HG03565 (cell line): ENCODE data around the gene SNW1.
A peak's percentile ranks its signal among the peaks of the same experiment; 100 is the strongest.
"Not testable (repeated sequence)": the region's sequence is repeated elsewhere in the genome, so short reads cannot be mapped to it uniquely, and the experiment has no call there.

Experiments used
- ATAC-seq: cut with Tn5 transposase; IDR thresholded peaks from one replicate; pipeline ENCODE4 v1.9.1; 2021; ENCODE audit warnings: mild to moderate bottlenecking, moderate library complexity; ENCODE audit not compliant: unreplicated experiment

The SNW1 gene

DNA sequence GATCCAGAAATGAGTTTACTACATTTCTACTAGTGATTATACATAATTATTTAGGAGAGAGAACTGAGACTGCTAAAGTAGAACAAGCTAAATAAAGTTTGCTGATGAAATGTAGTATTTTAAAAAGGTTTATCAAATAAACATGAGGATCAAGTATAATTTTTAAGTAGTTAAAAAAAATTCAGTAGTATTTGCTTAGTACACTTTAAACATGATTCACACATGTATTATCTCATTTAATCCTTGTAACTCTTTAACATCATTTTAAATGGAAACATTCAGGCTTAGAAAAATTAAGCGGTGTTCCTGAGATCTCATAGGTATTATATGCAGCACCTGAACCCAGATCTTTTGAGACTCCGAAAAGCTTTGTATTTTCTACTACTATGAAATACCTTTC is 8.7 kb downstream of the SNW1 start:
- ATAC-seq, result no peak

DNA sequence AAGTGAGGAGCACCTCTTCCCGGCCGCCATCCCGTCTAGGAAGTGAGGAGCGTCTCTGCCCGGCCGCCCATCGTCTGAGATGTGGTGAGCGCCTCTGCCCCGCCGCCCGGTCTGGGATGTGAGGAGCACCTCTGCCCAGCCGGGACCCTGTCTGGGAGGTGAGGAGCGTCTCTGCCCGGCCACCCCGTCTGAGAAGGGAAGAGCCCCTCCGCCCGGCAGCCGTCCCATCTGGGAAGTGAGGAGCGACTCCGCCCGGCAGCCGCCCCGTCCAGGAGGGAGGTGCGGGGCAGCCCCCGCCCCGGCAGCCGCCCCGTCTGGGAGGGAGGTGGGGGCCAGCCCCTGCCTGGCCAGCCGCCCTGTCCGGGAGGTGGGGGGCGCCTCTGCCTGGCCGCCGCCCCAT is 13.5 kb downstream of the SNW1 start:
- ATAC-seq, result not testable (repeated sequence)

DNA sequence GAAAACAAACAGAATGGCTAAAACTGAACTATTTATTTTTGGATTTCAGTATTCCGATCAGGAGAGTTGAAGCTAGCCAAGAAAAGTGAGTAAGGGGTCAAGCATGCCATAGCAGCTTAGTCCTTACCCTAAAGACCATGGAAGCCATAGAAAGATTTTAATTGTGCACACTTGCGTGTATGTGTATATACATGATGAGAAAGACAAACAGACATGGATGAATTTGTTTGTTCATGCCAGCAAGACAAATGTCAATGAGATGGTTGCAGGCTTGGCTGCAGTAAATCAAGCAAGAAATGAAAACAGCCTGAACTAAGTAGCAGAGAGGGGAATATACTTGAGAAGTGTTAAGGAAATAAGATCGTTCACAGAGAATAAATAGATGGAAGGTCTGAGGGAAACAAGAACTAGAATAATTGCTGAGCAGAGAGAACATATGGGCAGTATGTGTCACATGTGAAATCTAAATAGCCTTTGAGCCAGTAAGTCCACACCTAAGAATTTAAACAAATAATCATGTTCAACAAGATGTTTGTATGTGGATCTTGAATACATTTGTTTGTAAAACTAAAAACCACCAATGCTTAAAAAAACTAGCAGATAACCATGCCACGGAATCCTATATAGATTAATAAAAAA is 14.8 kb downstream of the SNW1 start:
- no peak for ATAC-seq

DNA sequence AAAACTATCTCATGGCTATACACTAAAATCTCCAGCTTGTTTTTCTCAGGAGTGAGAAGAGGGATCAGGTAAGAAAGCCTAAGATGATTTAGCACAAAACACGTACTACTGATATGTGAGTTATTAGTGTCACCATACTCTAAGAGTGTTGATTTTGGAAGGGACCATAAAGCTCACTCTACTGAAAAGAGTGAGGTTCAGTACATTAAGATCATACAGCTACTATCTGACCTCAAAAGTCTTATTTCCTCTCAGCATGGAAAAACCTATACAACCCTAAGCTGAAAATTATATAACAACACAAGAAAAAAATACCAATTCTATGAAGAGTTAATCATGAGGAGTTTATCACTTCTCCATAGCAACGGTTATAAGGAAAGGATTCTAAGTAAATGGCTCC is 19.5 kb downstream of the SNW1 start:
- no peak for ATAC-seq

DNA sequence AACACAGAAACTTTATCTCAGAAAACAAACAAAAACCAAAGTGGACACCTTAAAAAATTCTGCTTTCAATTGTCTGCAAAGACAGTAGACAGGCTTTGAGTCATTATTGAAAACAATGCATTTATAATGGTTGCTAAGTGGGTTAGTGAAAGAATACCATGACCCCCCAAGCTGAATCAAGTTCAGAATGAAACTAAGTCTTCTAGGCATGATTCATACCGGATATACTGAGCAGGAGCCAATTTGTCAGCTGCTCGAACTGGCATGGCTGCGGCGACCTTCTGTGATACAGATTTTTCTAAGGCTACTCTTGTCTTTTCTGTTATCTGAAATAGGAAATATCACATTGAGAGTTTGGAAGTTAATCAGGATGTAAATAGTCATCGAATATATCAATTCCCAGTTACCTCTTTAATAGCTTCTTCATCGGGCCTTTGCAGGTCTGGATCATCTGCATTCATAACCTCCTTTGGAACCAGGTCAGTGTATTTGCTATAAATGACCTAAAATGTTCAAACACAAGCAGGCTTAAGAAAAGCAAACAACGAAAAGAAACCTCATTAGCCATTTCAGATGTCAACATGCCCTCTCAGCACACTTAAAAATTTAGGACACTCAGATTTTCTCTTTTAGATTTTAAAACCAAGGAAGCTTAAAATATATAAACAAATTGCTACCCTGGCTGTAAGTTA is 22.3 kb downstream of the SNW1 start:
- peak; percentile 89 for ATAC-seq

DNA sequence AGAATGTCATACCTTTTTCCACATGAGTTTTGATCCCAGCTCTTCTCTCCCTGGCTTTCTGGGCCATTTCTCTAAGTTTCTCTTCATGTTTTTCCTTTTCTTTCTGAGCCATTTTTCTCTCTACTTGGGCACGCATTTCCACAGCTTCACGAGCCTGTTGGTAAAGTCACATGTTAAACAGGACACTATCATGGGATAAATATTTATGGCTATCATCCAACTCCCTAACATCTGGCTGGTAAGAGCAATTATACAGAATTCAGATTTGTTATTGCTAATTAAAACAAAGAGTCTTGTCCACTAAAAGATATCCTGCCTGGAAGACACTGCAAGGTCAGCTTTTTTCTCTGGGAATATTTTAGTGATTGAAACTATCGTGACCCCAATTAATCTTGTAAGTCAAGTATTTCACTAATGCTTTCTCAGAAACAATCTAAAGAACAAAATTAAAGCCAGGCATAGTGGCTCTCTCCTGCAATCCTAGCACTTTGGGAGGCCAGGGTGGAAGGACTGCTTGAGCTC is 29.9 kb downstream of the SNW1 start:
- no peak for ATAC-seq

DNA sequence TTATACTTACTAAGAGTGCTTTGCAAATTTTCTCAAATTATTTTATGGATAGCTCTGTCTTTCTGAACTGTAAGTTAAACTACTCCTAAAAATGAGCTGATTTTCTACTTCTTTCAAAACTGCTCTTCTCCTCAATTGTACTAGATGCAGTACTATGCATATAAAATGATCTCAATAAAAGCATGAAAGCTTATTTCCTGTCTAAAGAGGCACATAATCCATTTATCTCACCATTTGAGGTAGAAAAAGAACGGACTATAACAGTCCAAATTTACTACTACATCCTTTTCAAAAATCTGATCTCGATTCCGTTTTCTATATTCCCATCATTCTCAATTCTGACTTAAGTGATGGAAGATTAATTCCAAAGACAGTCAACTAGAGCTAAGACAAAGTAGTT is 38.7 kb downstream of the SNW1 start:
- no peak for ATAC-seq

DNA sequence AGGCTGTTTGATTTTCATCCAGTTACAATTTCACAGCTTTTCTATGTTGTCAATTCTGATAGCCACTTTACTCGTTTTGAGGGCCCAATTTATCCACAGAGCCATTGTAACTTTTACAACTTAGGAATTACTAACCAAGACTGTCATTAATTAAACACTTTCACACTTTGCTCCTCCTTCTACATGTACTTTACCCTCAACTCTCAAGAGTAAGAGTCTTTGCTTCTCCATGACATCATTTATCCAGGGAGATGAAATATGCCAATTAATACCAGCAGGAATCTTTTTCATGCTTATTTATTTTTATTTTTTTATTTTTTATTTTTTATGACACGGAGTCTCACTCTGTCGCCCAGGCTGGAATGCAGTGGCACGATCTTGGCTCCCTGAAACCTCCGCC is 39.5 kb downstream of the SNW1 start:
- ATAC-seq, result no peak

DNA sequence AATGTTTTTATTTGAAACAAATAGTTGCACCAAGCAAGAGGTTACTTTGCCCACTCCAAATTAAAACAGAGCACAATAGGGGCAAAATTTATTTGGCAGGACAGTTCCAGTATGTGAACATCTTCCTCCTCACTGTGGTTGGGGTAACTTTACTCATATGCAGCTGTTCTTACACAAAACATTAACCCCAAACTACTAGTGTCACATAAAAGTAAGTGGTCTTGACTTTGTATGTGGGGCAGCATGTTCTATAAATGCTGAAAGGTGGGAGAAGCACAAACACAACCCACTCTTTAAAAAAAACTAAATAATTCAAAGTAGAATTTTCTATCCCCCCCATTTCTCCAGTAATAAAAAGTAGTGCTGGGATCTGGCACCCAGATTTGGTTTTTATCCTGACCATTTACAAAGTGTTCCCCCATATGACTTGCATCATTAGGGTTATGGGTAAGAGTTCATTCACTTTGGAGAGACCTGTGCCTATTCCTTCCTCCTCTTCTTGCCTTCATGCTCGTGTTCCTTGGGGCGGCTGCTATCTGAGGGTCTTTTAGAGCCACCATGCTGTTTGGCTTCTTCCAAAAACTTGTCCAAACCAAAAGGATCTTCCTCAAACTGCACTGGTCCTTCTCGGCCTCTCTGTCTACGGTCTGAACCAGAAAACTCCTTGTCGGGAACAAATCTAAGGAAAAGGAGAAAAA is 43.2 kb downstream of the SNW1 start:
- ATAC-seq, result no peak

DNA sequence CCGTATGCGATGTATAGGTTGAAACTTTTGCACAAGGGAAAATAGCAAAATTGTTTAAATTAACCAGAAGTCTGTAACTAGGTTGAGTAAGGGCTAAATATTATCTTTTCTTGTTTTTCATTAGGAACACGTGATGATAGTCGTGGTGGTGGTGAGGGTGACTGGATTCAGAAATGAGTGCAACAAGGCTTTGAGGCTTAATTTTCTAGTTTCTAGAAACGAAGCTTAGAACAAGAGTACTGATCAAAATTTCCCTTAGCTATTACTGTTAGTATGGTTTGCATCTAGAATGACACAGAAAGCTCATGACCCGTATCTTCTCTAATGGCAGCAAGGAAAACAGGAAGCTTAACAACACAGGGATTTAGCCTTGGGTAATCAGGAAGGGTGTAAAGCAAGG is 46.0 kb downstream of the SNW1 start:
- ATAC-seq, result no peak

DNA sequence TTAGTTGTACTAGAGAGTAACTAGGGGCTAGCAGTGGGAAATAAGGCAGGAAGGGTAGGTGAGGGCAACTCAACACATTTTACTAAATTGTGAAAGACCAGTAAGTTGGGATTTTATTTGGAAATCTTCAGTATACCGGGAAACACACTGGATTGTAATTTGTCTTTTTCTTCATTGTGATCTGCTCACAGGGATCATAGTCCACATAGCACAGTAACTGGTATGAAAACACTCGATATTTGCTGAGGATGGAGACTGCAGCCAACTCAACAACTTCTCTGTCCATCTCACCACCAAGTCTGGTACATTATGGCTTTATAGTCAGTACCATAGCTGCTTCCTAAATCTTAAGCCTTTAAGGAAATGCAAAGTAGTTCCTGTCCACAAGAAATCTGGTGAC is 50.6 kb downstream of the SNW1 start:
- no peak for ATAC-seq

DNA sequence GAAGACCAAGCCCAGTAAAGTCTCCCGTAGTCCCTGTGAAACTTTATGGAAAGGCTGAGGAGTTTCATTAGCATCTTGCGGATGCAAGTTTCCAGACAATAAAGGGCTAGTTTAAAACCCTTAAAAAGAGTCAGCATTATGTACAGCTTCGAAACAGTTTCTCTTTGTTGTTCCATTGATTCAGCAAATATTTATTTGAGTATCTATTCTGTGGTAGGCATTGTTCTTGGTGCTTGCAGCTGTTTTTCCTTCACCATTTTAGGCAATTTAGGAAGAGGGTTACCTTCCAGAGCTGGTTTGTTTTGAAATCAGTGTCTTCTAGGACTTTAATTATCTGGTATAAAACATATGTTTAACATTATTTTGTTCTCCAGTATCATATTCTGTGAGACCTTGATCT is 51.5 kb downstream of the SNW1 start:
- ATAC-seq, result no peak

DNA sequence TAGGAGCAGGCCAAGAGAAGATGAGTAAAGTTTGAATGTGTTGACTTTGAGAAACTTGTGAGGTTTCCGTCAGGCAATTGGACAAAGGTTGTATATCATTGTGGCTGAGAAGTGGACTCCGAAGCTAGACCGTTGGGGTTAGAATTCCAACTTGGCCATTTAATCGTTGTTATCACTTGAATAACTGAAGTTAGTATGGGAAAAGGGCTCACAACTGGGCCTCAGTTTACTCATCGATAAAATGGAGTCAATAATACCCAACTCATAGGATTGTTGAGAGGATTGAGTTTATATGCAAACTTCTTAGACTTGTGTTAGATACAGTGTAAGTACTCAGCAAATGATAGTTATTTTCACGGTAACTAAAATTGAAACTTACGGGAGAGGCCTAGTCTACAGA is 52.2 kb downstream of the SNW1 start:
- ATAC-seq, result no peak

DNA sequence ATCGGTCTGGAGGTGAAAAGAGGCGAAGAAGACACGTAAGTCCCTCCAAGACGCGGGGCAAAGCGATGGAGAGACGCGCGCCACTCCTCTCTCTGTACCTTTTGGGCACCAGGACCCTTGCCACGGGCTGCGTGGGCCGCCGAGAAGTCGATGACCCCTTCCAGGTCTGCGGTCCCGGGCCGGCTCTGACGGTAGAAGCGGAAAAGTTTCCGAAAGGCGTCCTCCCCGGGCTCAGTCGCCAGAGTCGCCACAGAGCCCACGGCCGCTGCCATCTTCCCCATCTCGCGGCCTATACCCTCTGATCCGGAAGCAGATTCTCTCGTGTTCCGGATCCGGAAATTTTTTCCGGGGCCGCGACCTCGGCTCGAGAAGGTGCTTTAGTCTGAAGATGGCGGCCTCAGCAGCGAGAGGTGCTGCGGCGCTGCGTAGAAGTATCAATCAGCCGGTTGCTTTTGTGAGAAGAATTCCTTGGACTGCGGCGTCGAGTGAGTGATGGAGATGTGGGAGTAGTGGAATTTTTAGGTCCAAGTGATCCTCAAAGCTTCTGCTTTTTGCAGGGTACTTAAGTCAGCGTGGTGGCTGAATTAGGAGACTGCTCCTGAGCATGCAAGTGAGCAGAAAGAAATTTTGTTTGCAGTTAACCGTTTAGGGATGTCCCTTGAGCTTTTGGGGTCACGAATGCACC is 53.1 kb downstream of the SNW1 start, which contains the start of the genes ALKBH1 and SLIRP:
TSS of gene ALKBH1 (minus strand) at position 300 of the 685 bp plus-strand sequence. CDS start at position 281, 19 bp downstream.
TSS of gene SLIRP (plus strand) at position 380 of the 685 bp plus-strand sequence. CDS start at position 389, 9 bp downstream.
- ATAC-seq, result peak; percentile 92

DNA sequence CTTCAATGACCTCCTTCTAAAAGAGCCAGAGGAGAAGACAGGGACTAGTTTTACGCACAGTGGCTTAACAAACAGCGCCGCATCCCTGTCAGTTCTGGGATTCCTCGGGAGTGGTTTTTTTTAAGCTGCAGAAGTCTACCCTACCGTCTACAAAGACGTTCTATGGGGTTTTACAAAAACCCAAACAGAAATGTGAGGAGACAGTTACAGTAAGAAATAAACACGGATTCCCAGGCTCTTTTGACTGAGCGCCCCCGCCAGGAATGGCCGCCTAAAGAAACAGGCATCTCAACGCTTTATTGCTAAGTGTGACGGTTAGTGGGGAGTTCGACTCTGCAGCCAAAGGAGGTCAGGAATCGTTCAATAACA is 53.6 kb downstream of the SNW1 start:
- peak; percentile 7 for ATAC-seq

DNA sequence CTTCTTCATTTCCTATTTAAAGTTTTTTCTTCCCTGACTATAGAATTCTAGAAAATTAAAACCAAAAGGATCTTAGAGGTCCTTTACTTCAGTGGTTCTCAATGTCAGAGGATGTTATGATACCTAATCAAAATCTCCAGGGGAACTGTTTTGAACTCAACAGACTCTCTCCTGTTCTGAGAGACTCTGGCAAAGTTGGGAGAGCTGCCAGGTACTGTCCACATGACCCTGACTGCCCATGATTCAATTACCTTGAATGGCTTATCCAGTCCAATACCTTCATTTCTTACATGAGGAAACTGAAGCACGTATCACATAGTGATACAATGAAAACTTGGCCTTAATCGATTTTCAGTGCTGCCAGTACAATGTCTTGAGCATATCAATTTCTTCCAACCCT is 69.7 kb downstream of the SNW1 start:
- no peak for ATAC-seq

DNA sequence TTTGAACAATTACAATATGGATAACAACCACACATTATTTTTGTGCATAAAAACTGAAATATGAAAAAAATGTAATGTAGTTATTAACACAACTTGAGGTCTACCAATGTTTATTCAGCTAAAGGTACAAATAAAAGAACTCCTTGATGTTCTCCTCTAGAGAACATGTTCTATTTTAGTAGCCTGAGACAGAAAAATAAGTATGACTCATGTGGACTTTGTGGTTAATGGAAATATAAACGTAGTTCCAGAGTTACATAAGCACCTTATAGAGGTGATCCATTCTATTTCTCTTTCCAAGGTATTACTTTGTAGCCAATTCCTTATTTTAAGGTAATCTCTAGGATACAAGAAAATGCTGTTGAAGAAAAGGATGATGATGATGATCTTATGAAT is 78.8 kb downstream of the SNW1 start:
- no peak for ATAC-seq

DNA sequence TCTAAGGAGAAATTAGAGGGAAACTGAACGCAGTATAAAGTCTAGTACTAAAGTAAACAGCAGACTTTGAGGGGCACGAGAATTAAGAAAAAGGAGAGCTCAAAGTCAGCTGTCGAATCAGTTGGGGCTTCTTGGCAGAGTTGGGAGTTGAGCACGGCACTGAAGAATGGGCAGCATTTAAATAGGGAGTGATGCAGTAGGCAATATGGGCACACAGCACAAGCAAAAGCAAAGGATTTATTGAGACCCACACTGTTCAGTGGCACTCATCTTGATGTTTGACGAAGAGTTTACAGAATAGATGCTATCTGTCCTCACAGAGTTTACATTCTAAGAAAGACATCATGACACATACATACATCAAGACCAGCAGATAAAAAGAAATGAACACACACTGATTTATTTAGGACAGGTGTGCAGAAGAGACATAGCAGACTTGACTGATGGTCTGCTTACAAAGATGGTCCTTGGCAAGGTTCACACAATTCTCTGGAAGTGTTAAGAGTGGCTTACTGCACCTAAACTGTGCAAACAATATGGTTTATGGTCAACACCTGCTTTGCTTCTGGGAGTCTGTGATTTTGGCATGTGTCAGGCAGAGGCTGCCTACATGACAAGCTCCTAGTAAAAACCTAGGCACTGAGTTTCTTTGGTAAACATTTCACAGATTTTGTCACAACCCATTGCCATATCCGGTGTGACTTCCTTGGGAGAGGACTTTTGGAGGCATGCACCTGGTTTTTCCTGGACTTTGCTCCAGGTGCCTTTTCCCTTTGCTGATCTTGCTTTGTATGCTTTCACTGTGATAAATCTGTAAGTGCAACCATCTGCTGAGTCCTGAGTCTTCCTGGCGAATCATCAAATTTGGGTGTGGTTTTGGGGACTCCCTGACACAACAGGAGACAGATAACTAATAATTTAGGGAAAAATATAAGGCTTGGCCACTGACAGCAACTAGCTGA is 79.5 kb downstream of the SNW1 start:
- no peak for ATAC-seq

DNA sequence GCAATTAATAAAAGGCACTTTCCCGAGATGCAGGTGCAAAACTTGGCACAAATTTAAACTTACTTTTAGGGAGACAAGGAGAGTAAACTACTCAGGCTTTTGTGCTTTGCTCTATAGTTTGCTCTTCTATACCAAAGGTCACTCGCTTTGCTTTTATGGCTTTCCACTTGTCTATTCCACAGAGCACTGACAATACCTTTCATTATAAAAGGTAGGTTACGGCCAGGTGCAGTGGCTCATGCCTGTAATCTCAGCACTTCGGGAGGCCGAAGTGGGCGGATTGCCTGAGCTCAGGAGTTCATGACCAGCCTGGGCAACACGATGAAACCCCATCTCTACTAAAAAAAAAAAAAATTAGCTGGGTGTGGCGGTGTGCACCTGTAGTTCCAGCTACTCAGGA is 86.0 kb downstream of the SNW1 start:
- ATAC-seq, result no peak

DNA sequence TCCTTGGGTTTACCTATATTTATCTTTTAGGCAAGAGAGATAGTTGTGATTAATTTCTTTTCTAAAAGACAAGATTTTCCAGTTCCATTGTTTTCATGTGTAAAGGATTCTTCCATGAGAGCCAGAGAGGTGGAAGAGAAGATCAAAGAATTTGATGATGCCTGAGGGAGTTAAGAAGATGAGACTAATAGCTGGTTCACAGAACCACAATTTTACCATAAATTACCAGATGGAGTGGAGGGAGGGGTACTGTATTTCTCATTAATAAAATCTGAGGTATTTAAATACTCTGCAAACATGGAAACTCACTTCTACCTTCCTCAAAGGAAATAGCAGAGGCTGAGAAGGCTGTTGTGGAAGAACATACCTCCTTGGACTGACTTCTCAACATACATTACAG is 87.8 kb downstream of the SNW1 start:
- ATAC-seq, result no peak
